Trophoblast cell (in vitro differentiated cells and primary cell): ENCODE data around the gene NRP2.

Source experiments
- DNase-seq, 2 donors: peaks; one replicate each; pipeline ENCODE4 v3.0.0-alpha.2; 2016
- H2AFZ ChIP-seq: 2 replicates; pipeline ENCODE4 v1.6.1; 2013; ENCODE audit warnings: low read length, moderate library complexity, mild to moderate bottlenecking; ENCODE audit not compliant: insufficient read depth, poor library complexity
- H2AK5ac ChIP-seq: 2 replicates; pipeline ENCODE4 v1.6.1; 2013; ENCODE audit warnings: mild to moderate bottlenecking, low read length
- H2BK120ac ChIP-seq: 2 replicates; pipeline ENCODE4 v1.6.1; 2013; ENCODE audit warnings: low read length, mild to moderate bottlenecking, moderate library complexity; ENCODE audit not compliant: insufficient read depth, poor library complexity
- H2BK12ac ChIP-seq: 2 replicates; pipeline ENCODE4 v1.6.1; 2013; ENCODE audit warnings: mild to moderate bottlenecking, low read length, moderate library complexity
- H2BK5ac ChIP-seq: 2 replicates; pipeline ENCODE4 v1.6.1; 2013; ENCODE audit warnings: low read length, low read depth, moderate library complexity, mild to moderate bottlenecking; ENCODE audit not compliant: poor library complexity
- H3K14ac ChIP-seq: 2 replicates; pipeline ENCODE4 v1.6.1; 2013; ENCODE audit warnings: mild to moderate bottlenecking, low read length
- H3K18ac ChIP-seq: 2 replicates; pipeline ENCODE4 v1.6.1; 2013; ENCODE audit warnings: mild to moderate bottlenecking, low read length
- H3K23ac ChIP-seq: 2 replicates; pipeline ENCODE4 v1.6.1; 2013; ENCODE audit warnings: low read length
- H3K27ac ChIP-seq: 2 replicates; pipeline ENCODE4 v1.5.1; 2013; ENCODE audit warnings: low read depth, mild to moderate bottlenecking, inconsistent platforms, low read length, moderate library complexity
- H3K27me3 ChIP-seq: 2 replicates; pipeline ENCODE4 v1.6.1; 2013; ENCODE audit warnings: inconsistent platforms, mild to moderate bottlenecking, low read length, moderate library complexity; ENCODE audit not compliant: insufficient read depth
- H3K36me3 ChIP-seq, 2 experiments: 1 replicate in 1 of 2; 2 replicates in 1 of 2; pipeline ENCODE4 v1.6.1; 2013; ENCODE audit warnings: low read length in 2 of 2, mild to moderate bottlenecking in 2 of 2, moderate library complexity in 1 of 2; ENCODE audit not compliant: insufficient read depth in 2 of 2, control insufficient read depth in 1 of 2
- H3K4ac ChIP-seq: 2 replicates; pipeline ENCODE4 v1.6.1; 2013; ENCODE audit warnings: low read depth, mild to moderate bottlenecking, low read length, moderate library complexity
- H3K4me1 ChIP-seq, 2 experiments: 1 replicate in 1 of 2; 2 replicates in 1 of 2; pipeline ENCODE4 v1.6.1; 2013; ENCODE audit warnings: low read length in 2 of 2, mild to moderate bottlenecking in 2 of 2, moderate library complexity in 1 of 2; ENCODE audit not compliant: insufficient read depth in 2 of 2, control insufficient read depth in 1 of 2
- H3K4me2 ChIP-seq: 2 replicates; pipeline ENCODE4 v1.6.1; 2013; ENCODE audit warnings: inconsistent platforms, mild to moderate bottlenecking, low read length, moderate library complexity
- H3K4me3 ChIP-seq: 2 replicates; pipeline ENCODE4 v1.5.1; 2013; ENCODE audit warnings: mild to moderate bottlenecking, low read depth, low read length, inconsistent platforms
- H3K79me1 ChIP-seq: one replicate; pipeline ENCODE4 v1.6.1; 2013; ENCODE audit warnings: low read length
- H3K79me2 ChIP-seq: 2 replicates; pipeline ENCODE4 v1.6.1; 2013; ENCODE audit warnings: low read length, mild to moderate bottlenecking; ENCODE audit not compliant: control insufficient read depth, insufficient read depth, poor library complexity
- H3K9ac ChIP-seq: 2 replicates; pipeline ENCODE4 v1.6.1; 2013; ENCODE audit warnings: mild to moderate bottlenecking, low read length
- H3K9me3 ChIP-seq: 2 replicates; pipeline ENCODE4 v1.6.1; 2013; ENCODE audit warnings: low read depth, mild to moderate bottlenecking, control low read depth, inconsistent platforms, low read length; ENCODE audit not compliant: insufficient read depth
- H4K12ac ChIP-seq: 2 replicates; pipeline ENCODE4 v1.6.1; 2013; ENCODE audit warnings: low read depth, mild to moderate bottlenecking, low read length, moderate library complexity
- H4K8ac ChIP-seq: 2 replicates; pipeline ENCODE4 v1.6.1; 2013; ENCODE audit warnings: low read depth, mild to moderate bottlenecking, low read length, moderate library complexity
- H4K91ac ChIP-seq: one replicate; pipeline ENCODE4 v1.6.1; 2013; ENCODE audit warnings: low read depth, mild to moderate bottlenecking, low read length, moderate library complexity
- WGBS: extraction: QIAGEN DNeasy Blood & Tissue Kit; methylation state at CpG from one replicate; pipeline ENCODE4 v1.1.7; 2013; ENCODE audit warnings: missing lambda C conversion rate; ENCODE audit not compliant: insufficient read length, insufficient coverage; ENCODE audit errors: extremely low coverage; 5-methylcytosine and 5-hydroxymethylcytosine counted together

The NRP2 gene

DNA sequence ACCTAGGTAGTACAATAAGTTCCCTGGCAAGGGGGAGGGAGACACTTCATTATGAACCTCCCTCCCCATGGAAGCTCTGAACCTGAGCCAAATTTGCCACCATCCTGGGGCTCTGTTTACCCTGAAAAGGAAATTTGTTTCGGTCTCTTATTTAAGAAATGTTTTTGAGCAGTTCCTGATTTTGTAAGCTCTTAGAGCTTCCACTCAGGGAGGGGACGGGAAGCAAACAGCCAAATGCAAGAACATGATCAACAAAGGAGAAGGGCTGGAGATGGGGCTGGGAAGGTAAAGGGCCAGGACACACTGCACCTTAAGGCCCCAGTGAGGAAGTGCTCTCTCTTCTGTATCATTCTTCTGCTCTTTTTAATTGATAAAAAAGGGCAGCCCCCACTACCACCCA lies 117.9 kb downstream of the NRP2 start:
- H3K9me3 ChIP-seq, result peaks cover 4% of the 10 kb centered on the region
- H2BK5ac ChIP-seq, result no peak overlapping the region
- no peak overlapping the region for H4K12ac ChIP-seq
- no peaks in the 10 kb centered on the region for H3K79me2 ChIP-seq
- H3K4me2 ChIP-seq, result no peak overlapping the region
- no CpG with 5 or more reads among the region's 2 CpGs for WGBS
- H3K4ac ChIP-seq, result no peak overlapping the region
- H3K18ac ChIP-seq, result no peak overlapping the region
- H4K8ac ChIP-seq, result no peak overlapping the region
- no peak overlapping the region for H3K9ac ChIP-seq
- H3K4me3 ChIP-seq, result no peak overlapping the region
- H3K79me1 ChIP-seq, result no peaks in the 10 kb centered on the region
- H2AK5ac ChIP-seq, result no peak overlapping the region
- H3K27ac ChIP-seq, result no peak overlapping the region
- no peak overlapping the region for H2AFZ ChIP-seq
- no peak overlapping the region for H3K14ac ChIP-seq
- no peak overlapping the region for H2BK12ac ChIP-seq
- no peaks in the 10 kb centered on the region for H3K27me3 ChIP-seq
- H2BK120ac ChIP-seq, result no peak overlapping the region
- H4K91ac ChIP-seq, result no peak overlapping the region
- H3K4me1 ChIP-seq, result no peaks in the 10 kb centered on the region
- no peak for DNase-seq
- H3K23ac ChIP-seq, result no peak overlapping the region
- H3K36me3 ChIP-seq, result peaks cover 3 to 9% of the 10 kb centered on the region in 2 experiments

DNA sequence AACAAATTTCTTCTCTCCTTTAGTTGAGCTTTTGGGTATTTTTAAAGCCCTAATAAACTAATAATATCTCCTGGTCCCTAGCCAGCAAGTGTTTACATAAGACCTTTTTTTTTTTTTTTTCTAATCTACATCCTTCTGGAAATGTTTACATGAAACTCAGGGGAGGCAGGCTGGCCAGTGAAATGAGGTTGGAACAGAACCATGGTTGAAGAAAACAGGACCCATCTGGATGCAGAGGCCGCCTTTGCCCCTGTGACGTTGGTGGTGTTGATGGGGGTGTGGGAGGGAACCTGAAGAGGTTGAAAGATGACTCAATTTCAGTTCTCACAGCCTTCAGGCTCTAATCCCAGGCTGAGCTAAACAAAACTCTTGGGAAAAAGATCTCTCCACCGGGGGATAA lies 118.5 kb downstream of the NRP2 start:
- WGBS, result no CpG with 5 or more reads among the region's 3 CpGs
- Histone ChIP-seq H3K4me1 (no peaks in the 10 kb centered on the region), H4K8ac (no peak overlapping the region), H3K27me3 (no peaks in the 10 kb centered on the region), H3K18ac (no peak overlapping the region), H3K4me2 (no peak overlapping the region), H2AFZ (no peak overlapping the region), H2BK12ac (no peak overlapping the region), H3K79me2 (no peaks in the 10 kb centered on the region), H3K9me3 (peaks cover 4% of the 10 kb centered on the region), H2AK5ac (no peak overlapping the region), H3K9ac (no peak overlapping the region), H3K36me3 (peaks cover 3 to 9% of the 10 kb centered on the region in 2 experiments), H3K79me1 (no peaks in the 10 kb centered on the region), H3K14ac (no peak overlapping the region), H2BK120ac (no peak overlapping the region), H3K23ac (no peak overlapping the region), H3K4ac (no peak overlapping the region), H4K91ac (no peak overlapping the region), H3K27ac (no peak overlapping the region), H3K4me3 (no peak overlapping the region), H4K12ac (no peak overlapping the region), H2BK5ac (no peak overlapping the region)
- no peak for DNase-seq

DNA sequence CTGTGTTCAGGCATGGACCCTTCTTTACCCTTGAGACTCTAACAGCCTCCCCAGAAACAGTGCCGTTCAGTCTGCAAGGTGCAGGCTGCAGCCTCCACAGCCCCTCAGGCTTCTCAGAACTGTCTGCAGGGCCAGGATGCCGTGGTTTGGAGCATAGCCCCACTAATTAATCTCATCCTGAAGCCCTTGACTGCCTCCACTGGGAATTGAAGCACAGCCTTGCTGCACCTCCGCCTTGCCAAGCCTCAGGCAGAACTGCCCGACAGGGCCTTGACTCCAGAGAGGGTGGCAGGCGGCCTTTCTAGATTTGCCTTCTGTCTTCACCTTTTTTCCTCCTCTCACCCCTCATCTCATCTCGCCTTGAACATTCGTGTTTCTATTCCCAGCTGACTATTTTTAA lies 119.8 kb downstream of the NRP2 start:
- H3K4me2 ChIP-seq, result no peak overlapping the region
- H3K4me3 ChIP-seq, result no peak overlapping the region
- H3K36me3 ChIP-seq, result peaks cover under 1 to 6% of the 10 kb centered on the region in 2 experiments
- peaks cover 4% of the 10 kb centered on the region for H3K9me3 ChIP-seq
- H3K18ac ChIP-seq, result no peak overlapping the region
- DNase-seq, result no peak
- no peak overlapping the region for H3K14ac ChIP-seq
- no peak overlapping the region for H4K8ac ChIP-seq
- H2BK5ac ChIP-seq, result no peak overlapping the region
- no peak overlapping the region for H4K12ac ChIP-seq
- no peaks in the 10 kb centered on the region for H3K79me1 ChIP-seq
- H4K91ac ChIP-seq, result no peak overlapping the region
- H3K4ac ChIP-seq, result no peak overlapping the region
- no peak overlapping the region for H3K27ac ChIP-seq
- WGBS, result no CpG with 5 or more reads among the region's 7 CpGs
- H3K23ac ChIP-seq, result no peak overlapping the region
- H3K27me3 ChIP-seq, result no peaks in the 10 kb centered on the region
- no peak overlapping the region for H2AK5ac ChIP-seq
- no peak overlapping the region for H2AFZ ChIP-seq
- H3K79me2 ChIP-seq, result no peaks in the 10 kb centered on the region
- no peak overlapping the region for H2BK12ac ChIP-seq
- no peaks in the 10 kb centered on the region for H3K4me1 ChIP-seq
- no peak overlapping the region for H3K9ac ChIP-seq
- no peak overlapping the region for H2BK120ac ChIP-seq

DNA sequence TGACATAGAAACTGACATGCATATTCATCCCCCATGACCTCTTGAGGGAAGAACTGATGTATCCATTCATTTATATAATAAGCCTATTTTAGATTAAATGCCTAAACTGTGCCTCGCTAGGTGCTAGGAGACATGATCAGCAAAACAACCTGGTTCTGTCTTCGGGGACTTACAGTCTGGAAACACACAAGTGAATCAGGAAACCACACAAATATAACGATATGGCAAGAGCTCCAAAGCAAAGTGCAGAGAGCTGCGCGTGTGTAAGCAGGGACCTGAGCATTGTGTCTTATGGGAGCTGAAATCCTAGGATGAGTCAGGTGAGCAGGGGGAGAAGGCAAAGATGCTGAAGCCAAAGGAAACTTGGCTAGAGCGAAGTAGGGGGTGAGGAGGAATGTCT lies 120.6 kb downstream of the NRP2 start:
- H3K79me1 ChIP-seq, result no peaks in the 10 kb centered on the region
- H3K27ac ChIP-seq, result no peak overlapping the region
- no peak overlapping the region for H3K9ac ChIP-seq
- no peak overlapping the region for H3K4me2 ChIP-seq
- no peak overlapping the region for H4K12ac ChIP-seq
- peaks cover 0 to 3% of the 10 kb centered on the region in 2 experiments for H3K36me3 ChIP-seq
- no peak overlapping the region for H3K18ac ChIP-seq
- no peaks in the 10 kb centered on the region for H3K4me1 ChIP-seq
- H3K9me3 ChIP-seq, result peaks cover 4% of the 10 kb centered on the region
- H3K4me3 ChIP-seq, result no peak overlapping the region
- no peak overlapping the region for H3K23ac ChIP-seq
- WGBS, result no CpG with 5 or more reads among the region's 6 CpGs
- no peak overlapping the region for H4K8ac ChIP-seq
- no peaks in the 10 kb centered on the region for H3K27me3 ChIP-seq
- H3K4ac ChIP-seq, result no peak overlapping the region
- no peaks in the 10 kb centered on the region for H3K79me2 ChIP-seq
- no peak overlapping the region for H2BK120ac ChIP-seq
- no peak overlapping the region for H3K14ac ChIP-seq
- H2BK5ac ChIP-seq, result no peak overlapping the region
- no peak overlapping the region for H2BK12ac ChIP-seq
- H2AK5ac ChIP-seq, result no peak overlapping the region
- no peak overlapping the region for H4K91ac ChIP-seq
- DNase-seq, result no peak
- no peak overlapping the region for H2AFZ ChIP-seq
